ENCODE measurements around the gene PIWIL4.

PIWIL4 gene

GRCh38 chr11:94650756-94651155 lies 83.6 kb downstream of the PIWIL4 start:
- CTCF ChIA-PET = no interaction called here
- no peak for DNase-seq (ENCODE audit: extremely low spot score)
- TF ChIP-seq ARNT (IDR thresholded peaks at IDR 0.05) (no peak), ZNF384 (IDR thresholded peaks at IDR 0.05) (no peak), L3MBTL2 (conservative IDR thresholded peaks at IDR 0.05) (no peak), FOXK2 (IDR thresholded peaks at IDR 0.05) (no peak), BHLHE40 (IDR thresholded peaks at IDR 0.05; ENCODE audit: borderline replicate concordance) (no peak), FOXA1 (IDR thresholded peaks at IDR 0.05) (no peak)
- POLR2A ChIA-PET = no interaction called here

DNA sequence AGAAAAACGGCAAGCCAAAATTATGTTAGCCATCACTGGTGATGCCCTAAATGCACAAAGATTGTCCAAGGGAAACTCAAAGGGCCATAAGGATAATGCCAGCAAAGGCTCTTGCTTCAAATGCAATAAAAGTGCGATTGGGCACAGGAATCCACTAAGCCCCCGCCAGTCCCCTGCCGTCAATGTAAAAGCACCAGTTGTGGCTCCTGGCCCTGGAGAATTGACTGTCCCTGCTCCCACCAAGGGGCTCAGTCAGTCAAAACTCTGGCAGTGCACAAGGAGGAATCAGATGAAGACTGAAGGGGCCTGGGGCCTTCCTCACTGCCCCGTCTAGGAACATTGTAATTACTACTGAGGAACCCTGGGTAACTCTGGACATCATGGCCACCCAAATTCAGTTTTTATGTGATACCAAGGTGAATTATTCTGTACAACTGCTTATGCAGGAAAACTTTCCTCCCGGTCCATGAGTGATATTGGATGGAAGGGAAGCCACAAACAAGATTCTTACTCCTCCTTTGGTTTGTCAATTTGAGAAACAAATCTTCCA lies 85.6 kb downstream of the PIWIL4 start:
- TF ChIP-seq HDGF (IDR thresholded peaks at IDR 0.05; ENCODE audit: borderline replicate concordance) (no peak), FOXK2 (IDR thresholded peaks at IDR 0.05) (no peak), NFRKB (IDR thresholded peaks at IDR 0.05) (no peak), TARDBP (IDR thresholded peaks at IDR 0.05) (no peak), L3MBTL2 (conservative IDR thresholded peaks at IDR 0.05) (no peak), ZNF384 (IDR thresholded peaks at IDR 0.05) (no peak), FOXM1 (IDR thresholded peaks at IDR 0.05; ENCODE audit: borderline replicate concordance) (no peak), SUZ12 (IDR thresholded peaks at IDR 0.05) (no peak), SP1 (IDR thresholded peaks at IDR 0.05) (no peak), ARNT (IDR thresholded peaks at IDR 0.05) (no peak), BHLHE40 (IDR thresholded peaks at IDR 0.05; ENCODE audit: borderline replicate concordance) (no peak), ELF4 (IDR thresholded peaks at IDR 0.05) (no peak), FOXA1 (IDR thresholded peaks at IDR 0.05) (no peak), CTBP1 (IDR thresholded peaks at IDR 0.05; ENCODE audit: borderline replicate concordance) (no peak)
- POLR2A ChIA-PET = no interaction called here
- no peak for DNase-seq (ENCODE audit: extremely low spot score)
- CTCF ChIA-PET = no interaction called here

- DNase-seq (ENCODE audit: extremely low spot score) = no peak
- CTCF ChIA-PET = no interaction called here
- TF ChIP-seq SP1 (IDR thresholded peaks at IDR 0.05) (no peak), FOXK2 (IDR thresholded peaks at IDR 0.05) (no peak), ZNF384 (IDR thresholded peaks at IDR 0.05) (no peak), ARNT (IDR thresholded peaks at IDR 0.05) (no peak), BHLHE40 (IDR thresholded peaks at IDR 0.05; ENCODE audit: borderline replicate concordance) (no peak), FOXM1 (IDR thresholded peaks at IDR 0.05; ENCODE audit: borderline replicate concordance) (no peak)
- POLR2A ChIA-PET = no interaction called here
These were observed 86.4 kb downstream of the PIWIL4 start for GRCh38 chr11:94653561-94653960.

GRCh38 chr11:94654201-94654600 lies 87.0 kb downstream of the PIWIL4 start:
- ChIA-PET POLR2A (no interaction called here), CTCF (no interaction called here)
- no peak for DNase-seq (ENCODE audit: extremely low spot score)
- TF ChIP-seq FOXA1 (IDR thresholded peaks at IDR 0.05) (no peak), NFRKB (IDR thresholded peaks at IDR 0.05) (no peak), TARDBP (IDR thresholded peaks at IDR 0.05) (no peak), SP1 (IDR thresholded peaks at IDR 0.05) (no peak), LEF1 (IDR thresholded peaks at IDR 0.05; ENCODE audit: borderline replicate concordance) (no peak), ARNT (IDR thresholded peaks at IDR 0.05) (no peak), FOXK2 (IDR thresholded peaks at IDR 0.05) (no peak), SUZ12 (IDR thresholded peaks at IDR 0.05) (no peak), FOXM1 (IDR thresholded peaks at IDR 0.05; ENCODE audit: borderline replicate concordance) (no peak), CTBP1 (IDR thresholded peaks at IDR 0.05; ENCODE audit: borderline replicate concordance) (no peak), ZNF384 (IDR thresholded peaks at IDR 0.05) (no peak), ELF4 (IDR thresholded peaks at IDR 0.05) (no peak), HDGF (IDR thresholded peaks at IDR 0.05; ENCODE audit: borderline replicate concordance) (no peak), L3MBTL2 (conservative IDR thresholded peaks at IDR 0.05) (no peak)
- TF ChIP-seq, protein P1, sequence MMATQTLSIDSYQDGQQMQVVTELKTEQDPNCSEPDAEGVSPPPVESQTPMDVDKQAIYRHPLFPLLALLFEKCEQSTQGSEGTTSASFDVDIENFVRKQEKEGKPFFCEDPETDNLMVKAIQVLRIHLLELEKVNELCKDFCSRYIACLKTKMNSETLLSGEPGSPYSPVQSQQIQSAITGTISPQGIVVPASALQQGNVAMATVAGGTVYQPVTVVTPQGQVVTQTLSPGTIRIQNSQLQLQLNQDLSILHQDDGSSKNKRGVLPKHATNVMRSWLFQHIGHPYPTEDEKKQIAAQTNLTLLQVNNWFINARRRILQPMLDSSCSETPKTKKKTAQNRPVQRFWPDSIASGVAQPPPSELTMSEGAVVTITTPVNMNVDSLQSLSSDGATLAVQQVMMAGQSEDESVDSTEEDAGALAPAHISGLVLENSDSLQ (IDR thresholded peaks at IDR 0.05) = no peak

DNA sequence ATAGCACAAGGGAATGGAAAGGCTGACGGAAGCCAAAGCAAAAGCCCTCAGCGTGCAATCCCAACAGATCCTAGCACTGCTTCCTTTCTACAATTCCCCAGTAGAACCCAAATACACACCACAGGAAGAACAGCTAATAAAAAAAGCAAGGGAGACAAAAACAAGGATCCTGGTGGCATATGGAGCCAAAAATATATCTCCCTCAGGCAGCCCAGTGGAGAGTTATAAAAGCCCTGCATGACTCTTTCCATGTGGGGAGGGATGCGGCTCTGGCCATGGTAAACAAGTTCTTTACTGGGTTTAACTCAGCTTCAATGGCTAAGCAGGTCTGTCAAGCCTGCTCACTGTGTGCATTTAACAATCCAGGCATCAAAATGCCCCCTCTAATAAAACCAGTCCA lies 88.1 kb downstream of the PIWIL4 start:
- CTCF ChIA-PET = no interaction called here
- TF ChIP-seq HDGF (IDR thresholded peaks at IDR 0.05; ENCODE audit: borderline replicate concordance) (no peak), FOXK2 (IDR thresholded peaks at IDR 0.05) (no peak), CTBP1 (IDR thresholded peaks at IDR 0.05; ENCODE audit: borderline replicate concordance) (no peak), FOXA1 (IDR thresholded peaks at IDR 0.05) (no peak), LEF1 (IDR thresholded peaks at IDR 0.05; ENCODE audit: borderline replicate concordance) (no peak)
- POLR2A ChIA-PET = no interaction called here
- no peak for DNase-seq (ENCODE audit: extremely low spot score)

DNA sequence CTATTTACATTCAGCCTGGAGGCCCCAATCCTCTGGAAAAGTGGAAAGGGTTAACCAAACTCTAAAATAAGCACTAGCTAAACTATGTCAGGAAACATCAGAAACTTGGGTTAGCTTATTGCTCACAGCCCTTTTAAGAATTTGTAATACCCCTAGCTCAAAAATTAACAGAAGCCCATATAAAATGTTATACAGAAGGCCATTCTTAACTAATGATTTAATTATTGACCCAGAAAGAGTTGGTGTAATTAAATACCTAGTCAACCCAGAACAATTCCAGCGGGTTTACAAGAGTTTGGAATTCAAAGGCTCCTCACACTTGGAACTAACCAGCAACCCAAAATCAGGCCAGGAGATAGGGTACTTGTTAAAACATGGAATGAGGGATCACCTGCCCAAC lies 88.8 kb downstream of the PIWIL4 start:
- ChIA-PET CTCF (no interaction called here), POLR2A (no interaction called here)
- DNase-seq (ENCODE audit: extremely low spot score) = no peak
- TF ChIP-seq SUZ12 (IDR thresholded peaks at IDR 0.05) = no peak

GRCh38 chr11:94656968-94657367 lies 89.8 kb downstream of the PIWIL4 start:
- ChIA-PET POLR2A (no interaction called here), CTCF (no interaction called here)
- TF ChIP-seq TARDBP (IDR thresholded peaks at IDR 0.05) = no peak
- no peak for TF ChIP-seq CTBP1 (IDR thresholded peaks at IDR 0.05; ENCODE audit: borderline replicate concordance)
- TF ChIP-seq NFRKB (IDR thresholded peaks at IDR 0.05) = no peak
- TF ChIP-seq ARNT (IDR thresholded peaks at IDR 0.05) = no peak
- no peak for TF ChIP-seq FOXA1 (IDR thresholded peaks at IDR 0.05)
- TF ChIP-seq, protein P1 (IDR thresholded peaks at IDR 0.05) = no peak
- no peak for TF ChIP-seq SP1 (IDR thresholded peaks at IDR 0.05)
- DNase-seq (ENCODE audit: extremely low spot score) = no peak

DNA sequence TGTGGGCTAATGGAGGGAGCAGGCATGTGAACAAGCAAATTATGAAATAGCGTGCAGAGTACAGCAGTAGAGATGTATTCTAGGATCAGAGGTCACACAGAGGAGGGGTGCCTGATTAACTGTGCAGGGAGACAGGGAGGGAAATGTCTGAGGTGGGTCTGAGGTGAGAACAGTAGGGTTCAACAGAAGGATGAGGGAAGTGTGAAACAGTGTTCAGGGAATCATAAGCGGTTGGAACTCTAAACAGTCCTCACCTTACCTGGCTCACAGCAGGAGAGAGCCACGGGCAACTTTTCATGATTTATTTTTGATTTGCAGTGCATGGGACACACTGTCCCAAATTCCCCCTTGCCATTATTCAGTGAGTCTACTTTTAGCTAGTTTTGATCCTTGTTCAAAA lies 90.5 kb downstream of the PIWIL4 start:
- no peak for DNase-seq (ENCODE audit: extremely low spot score)
- no peak for TF ChIP-seq CTBP1 (IDR thresholded peaks at IDR 0.05; ENCODE audit: borderline replicate concordance)
- TF ChIP-seq BHLHE40 (IDR thresholded peaks at IDR 0.05; ENCODE audit: borderline replicate concordance) = no peak
- TF ChIP-seq FOXK2 (IDR thresholded peaks at IDR 0.05) = no peak
- no peak for TF ChIP-seq FOXM1 (IDR thresholded peaks at IDR 0.05; ENCODE audit: borderline replicate concordance)
- no peak for TF ChIP-seq SP1 (IDR thresholded peaks at IDR 0.05)
- TF ChIP-seq ZNF384 (IDR thresholded peaks at IDR 0.05) = no peak
- no peak for TF ChIP-seq FOXA1 (IDR thresholded peaks at IDR 0.05)
- TF ChIP-seq, protein P1 (IDR thresholded peaks at IDR 0.05) = no peak
- TF ChIP-seq TARDBP (IDR thresholded peaks at IDR 0.05) = no peak
- TF ChIP-seq LEF1 (IDR thresholded peaks at IDR 0.05; ENCODE audit: borderline replicate concordance) = no peak
- POLR2A ChIA-PET = no interaction called here
- CTCF ChIA-PET = no interaction called here

Data from HEK293T (cell line).